Activated T-helper 1 cell treated with anti-CD3 and anti-CD28 coated beads, Interleukin-12 subunit alpha, Interleukin-12 subunit beta, Interleukin-2, Interleukin-4 antibody, amounts not matched to agents 30 ng/mL and 10 ng/mL and 1 ng/mL, durations not matched to agents 14 hours and 24 hours and 36 hours (primary cell): Measurements from ENCODE around the gene CHDH. TPM values are rescaled to one million over a fixed set of nuclear protein-coding genes. Genes with fewer than 3 reads are reported as not detected.

Source experiments
- DNase-seq: peaks from one replicate; pipeline ENCODE4 v3.0.0; 2021; ENCODE audit warnings: low spot score
- H3K27ac Mint-ChIP-seq: one replicate; pipeline ENCODE4 v1.8.0; 2021; ENCODE audit warnings: mild to moderate bottlenecking, mixed read lengths
- H3K27me3 Mint-ChIP-seq: one replicate; pipeline ENCODE4 v1.8.0; 2022; ENCODE audit warnings: mild to moderate bottlenecking, moderate library complexity, mixed read lengths; ENCODE audit not compliant: insufficient read depth
- H3K36me3 Mint-ChIP-seq: one replicate; pipeline ENCODE4 v1.8.0; 2021; ENCODE audit warnings: low read depth, mixed read lengths
- H3K4me1 Mint-ChIP-seq: one replicate; pipeline ENCODE4 v1.8.0; 2021; ENCODE audit warnings: low read depth, mixed read lengths
- H3K4me3 Mint-ChIP-seq: one replicate; pipeline ENCODE4 v1.8.0; 2021; ENCODE audit warnings: mild to moderate bottlenecking, moderate library complexity, mixed read lengths
- H3K9me3 Mint-ChIP-seq: one replicate; pipeline ENCODE4 v1.8.0; 2021; ENCODE audit warnings: mixed read lengths
- intact Hi-C: fragments of 100-400 bp; cut with micrococcal nuclease; formaldehyde crosslinking; loops from one replicate; pipeline ENCODE4 v1.15.1; 2024
- total RNA-seq: library from RNA; stranded (reverse); gene quantifications from 2 replicates; pipeline ENCODE4 v1.2.3, GENCODE V29; 2022

CHDH gene
- total RNA-seq, 1 donor from 2014 or later = 0.91 TPM

- H3K27me3 Mint-ChIP-seq = peaks cover 2% of the 10 kb centered on the region
- no peak overlapping the region for H3K27ac Mint-ChIP-seq
- no peaks in the 10 kb centered on the region for H3K36me3 Mint-ChIP-seq
- peaks cover 5% of the 10 kb centered on the region for H3K4me1 Mint-ChIP-seq
- DNase-seq = no peak
- H3K4me3 Mint-ChIP-seq = no peak overlapping the region
- intact Hi-C loops = no loop called here
- no peaks in the 10 kb centered on the region for H3K9me3 Mint-ChIP-seq
These were observed 27.7 kb downstream of the CHDH start for GRCh38 chr3:53818221-53819162.

- peaks cover 2% of the 10 kb centered on the region for H3K27me3 Mint-ChIP-seq
- no peak overlapping the region for H3K27ac Mint-ChIP-seq
- no peaks in the 10 kb centered on the region for H3K9me3 Mint-ChIP-seq
- H3K4me3 Mint-ChIP-seq = no peak overlapping the region
- no peak for DNase-seq
- intact Hi-C loops = no loop called here
- no peaks in the 10 kb centered on the region for H3K36me3 Mint-ChIP-seq
- H3K4me1 Mint-ChIP-seq = peaks cover 5% of the 10 kb centered on the region
These were observed 28.4 kb downstream of the CHDH start for GRCh38 chr3:53817809-53818208.

GRCh38 chr3:53817211-53817610, 29.0 kb downstream of the CHDH start:
- no peak overlapping the region for H3K4me3 Mint-ChIP-seq
- no peak overlapping the region for H3K27ac Mint-ChIP-seq
- H3K27me3 Mint-ChIP-seq = peaks cover 2% of the 10 kb centered on the region
- no peaks in the 10 kb centered on the region for H3K9me3 Mint-ChIP-seq
- peaks cover 5% of the 10 kb centered on the region for H3K4me1 Mint-ChIP-seq
- H3K36me3 Mint-ChIP-seq = no peaks in the 10 kb centered on the region
- intact Hi-C loops = no loop called here
- DNase-seq = no peak

GRCh38 chr3:53816425-53816824, 29.8 kb downstream of the CHDH start:
- peaks cover 2% of the 10 kb centered on the region for H3K27me3 Mint-ChIP-seq

GRCh38 chr3:53815651-53816050, 30.6 kb downstream of the CHDH start:
- Mint-ChIP-seq H3K36me3 (no peaks in the 10 kb centered on the region), H3K27ac (no peak overlapping the region), H3K4me1 (peaks cover 5% of the 10 kb centered on the region), H3K9me3 (no peaks in the 10 kb centered on the region), H3K27me3 (peaks cover 2% of the 10 kb centered on the region), H3K4me3 (no peak overlapping the region)
- no peak for DNase-seq
- intact Hi-C loops = no loop called here

More at GRCh38 chr3:53816425-53816824, 29.8 kb downstream of the CHDH start:
- H3K9me3 Mint-ChIP-seq = no peaks in the 10 kb centered on the region
- intact Hi-C loops = no loop called here
- H3K27ac Mint-ChIP-seq = no peak overlapping the region
- H3K4me3 Mint-ChIP-seq = no peak overlapping the region
- H3K36me3 Mint-ChIP-seq = no peaks in the 10 kb centered on the region
- H3K4me1 Mint-ChIP-seq = peaks cover 5% of the 10 kb centered on the region
- DNase-seq = no peak

- H3K27me3 Mint-ChIP-seq = peaks cover 2% of the 10 kb centered on the region
- H3K4me3 Mint-ChIP-seq = no peak overlapping the region
- intact Hi-C loops = no loop called here
- no peak overlapping the region for H3K27ac Mint-ChIP-seq
- H3K36me3 Mint-ChIP-seq = no peaks in the 10 kb centered on the region
- peaks cover 5% of the 10 kb centered on the region for H3K4me1 Mint-ChIP-seq
- DNase-seq = no peak
- no peaks in the 10 kb centered on the region for H3K9me3 Mint-ChIP-seq
These were observed 31.2 kb downstream of the CHDH start for GRCh38 chr3:53815067-53815466.

- H3K27ac Mint-ChIP-seq = no peak overlapping the region
- no peak overlapping the region for H3K4me3 Mint-ChIP-seq
- no peak for DNase-seq
- H3K27me3 Mint-ChIP-seq = peaks cover 2% of the 10 kb centered on the region
- peaks cover 5% of the 10 kb centered on the region for H3K4me1 Mint-ChIP-seq
- H3K36me3 Mint-ChIP-seq = no peaks in the 10 kb centered on the region
- H3K9me3 Mint-ChIP-seq = no peaks in the 10 kb centered on the region
- intact Hi-C loops = no loop called here
These were observed 32.3 kb downstream of the CHDH start for GRCh38 chr3:53813876-53814275.

- no peaks in the 10 kb centered on the region for H3K36me3 Mint-ChIP-seq
- no peak overlapping the region for H3K27ac Mint-ChIP-seq
- H3K4me3 Mint-ChIP-seq = no peak overlapping the region
- H3K27me3 Mint-ChIP-seq = peaks cover 2% of the 10 kb centered on the region
- H3K4me1 Mint-ChIP-seq = peaks cover 5% of the 10 kb centered on the region
- no peaks in the 10 kb centered on the region for H3K9me3 Mint-ChIP-seq
- DNase-seq = no peak
- intact Hi-C loops = no loop called here
These were observed 33.0 kb downstream of the CHDH start for GRCh38 chr3:53813229-53813628.

GRCh38 chr3:53812434-53812833, 33.8 kb downstream of the CHDH start:
- Mint-ChIP-seq H3K36me3 (no peaks in the 10 kb centered on the region), H3K27me3 (peaks cover 2% of the 10 kb centered on the region), H3K4me1 (no peaks in the 10 kb centered on the region), H3K27ac (no peak overlapping the region), H3K4me3 (no peak overlapping the region), H3K9me3 (no peaks in the 10 kb centered on the region)
- DNase-seq = no peak
- intact Hi-C loops = no loop called here

GRCh38 chr3:53811143-53811927, 34.9 kb downstream of the CHDH start:
- no peak overlapping the region for H3K27ac Mint-ChIP-seq
- H3K9me3 Mint-ChIP-seq = no peaks in the 10 kb centered on the region
- peaks cover 5% of the 10 kb centered on the region for H3K4me1 Mint-ChIP-seq
- H3K36me3 Mint-ChIP-seq = no peaks in the 10 kb centered on the region
- no peak overlapping the region for H3K4me3 Mint-ChIP-seq
- peaks cover 2% of the 10 kb centered on the region for H3K27me3 Mint-ChIP-seq
- intact Hi-C loops = no loop called here
- DNase-seq = no peak

GRCh38 chr3:53809764-53810400, 36.3 kb downstream of the CHDH start:
- Mint-ChIP-seq H3K9me3 (no peaks in the 10 kb centered on the region), H3K27ac (no peak overlapping the region), H3K4me3 (no peak overlapping the region), H3K36me3 (no peaks in the 10 kb centered on the region), H3K27me3 (no peaks in the 10 kb centered on the region), H3K4me1 (peaks cover 5% of the 10 kb centered on the region)
- DNase-seq = no peak
- intact Hi-C loops = no loop called here

- H3K9me3 Mint-ChIP-seq = no peaks in the 10 kb centered on the region
- DNase-seq = no peak
- H3K4me1 Mint-ChIP-seq = peaks cover 5% of the 10 kb centered on the region
- H3K27ac Mint-ChIP-seq = no peak overlapping the region
- no peaks in the 10 kb centered on the region for H3K36me3 Mint-ChIP-seq
- intact Hi-C loops = no loop called here
- no peak overlapping the region for H3K4me3 Mint-ChIP-seq
- H3K27me3 Mint-ChIP-seq = no peaks in the 10 kb centered on the region
These were observed 37.0 kb downstream of the CHDH start for GRCh38 chr3:53809267-53809666.

GRCh38 chr3:53808496-53808895, 37.7 kb downstream of the CHDH start:
- Mint-ChIP-seq H3K36me3 (no peaks in the 10 kb centered on the region), H3K27ac (no peak overlapping the region), H3K27me3 (no peaks in the 10 kb centered on the region), H3K4me1 (peaks cover 5% of the 10 kb centered on the region), H3K9me3 (no peaks in the 10 kb centered on the region), H3K4me3 (no peak overlapping the region)
- DNase-seq = no peak
- intact Hi-C loops = no loop called here
